Stimulated activated CD4-positive, alpha-beta T cell treated with anti-CD3 and anti-CD28 coated beads, TNF-alpha, amount 100 ng/mL, for 4 hours (primary cell): Measurements from ENCODE around the gene SMIM15.
"Not testable (repeated sequence)": the region's sequence is repeated elsewhere in the genome, so short reads cannot be mapped to it uniquely, and the experiment has no call there.

Source experiments
- DNase-seq, 3 experiments: peaks; one replicate each; pipeline ENCODE4 v3.0.0-alpha.2; 2020; ENCODE audit warnings: low read depth in 3 of 3

SMIM15 gene, protein sequence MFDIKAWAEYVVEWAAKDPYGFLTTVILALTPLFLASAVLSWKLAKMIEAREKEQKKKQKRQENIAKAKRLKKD

DNA sequence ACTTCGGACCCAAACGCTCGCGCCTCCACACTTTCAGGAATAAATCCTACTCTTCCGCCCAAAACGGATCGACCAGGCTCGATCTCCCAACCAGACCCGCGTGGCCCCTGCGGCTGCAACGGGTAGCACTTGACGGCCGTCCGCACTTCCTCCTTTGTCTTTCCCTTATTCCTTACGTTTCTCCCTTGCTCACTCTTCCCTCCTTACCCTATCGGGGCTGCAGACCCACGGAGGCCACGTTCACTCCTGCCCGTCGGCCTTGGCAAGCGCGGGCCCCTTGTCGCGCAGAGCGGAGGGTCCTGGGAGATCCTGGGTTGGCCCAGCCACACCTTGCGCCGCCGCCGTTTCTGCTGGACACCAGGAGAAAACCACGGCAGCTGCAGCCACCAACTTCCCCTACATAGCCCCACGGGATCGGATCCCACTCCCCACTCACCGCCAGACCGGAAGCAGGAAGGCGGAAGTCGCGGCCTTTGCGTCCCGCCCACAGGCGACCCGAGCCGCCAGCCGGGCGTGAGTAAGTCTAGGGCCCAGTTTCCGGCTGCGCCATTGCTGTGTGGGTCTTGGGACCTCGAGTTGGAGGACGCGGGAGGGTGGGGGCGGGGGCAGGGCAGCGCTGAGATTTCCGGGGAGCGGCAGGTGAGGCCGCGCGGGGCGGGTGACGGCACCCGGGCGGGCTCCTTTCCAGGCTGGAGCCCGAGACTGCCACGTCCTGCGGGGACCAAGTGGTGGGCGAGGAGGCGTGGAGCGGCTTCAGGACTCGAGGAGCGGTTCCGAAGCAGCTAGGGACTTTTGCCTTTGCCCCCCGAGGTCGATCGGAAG, at the start of gene SMIM15:
TSS of gene SMIM15 (minus strand) at position 459 of the 822 bp plus-strand sequence. CDS start 2,297 bp downstream, outside the sequence.
- DNase-seq, result peak; percentile 64 to 67 (median 65)

DNA sequence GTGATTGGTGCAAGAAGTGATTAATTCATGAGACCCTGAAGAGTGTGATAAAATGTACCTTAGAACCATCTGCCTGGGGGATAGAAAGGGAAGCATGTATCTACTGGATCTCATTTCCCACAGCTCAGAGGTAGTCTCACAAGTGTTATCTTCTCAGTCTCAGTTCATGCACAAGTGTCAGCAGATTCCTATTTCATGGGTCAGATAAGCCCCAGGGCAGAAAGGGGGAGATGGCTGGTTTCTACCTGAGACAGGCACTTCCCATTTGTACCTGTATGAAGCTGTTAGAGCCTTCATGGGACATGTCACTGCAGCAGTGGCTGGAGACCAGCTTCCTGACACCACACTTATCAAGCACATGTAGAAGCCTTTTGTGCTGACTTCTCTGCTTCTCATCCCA, 45.6 kb upstream of the SMIM15 start:
- DNase-seq, result no peak

DNA sequence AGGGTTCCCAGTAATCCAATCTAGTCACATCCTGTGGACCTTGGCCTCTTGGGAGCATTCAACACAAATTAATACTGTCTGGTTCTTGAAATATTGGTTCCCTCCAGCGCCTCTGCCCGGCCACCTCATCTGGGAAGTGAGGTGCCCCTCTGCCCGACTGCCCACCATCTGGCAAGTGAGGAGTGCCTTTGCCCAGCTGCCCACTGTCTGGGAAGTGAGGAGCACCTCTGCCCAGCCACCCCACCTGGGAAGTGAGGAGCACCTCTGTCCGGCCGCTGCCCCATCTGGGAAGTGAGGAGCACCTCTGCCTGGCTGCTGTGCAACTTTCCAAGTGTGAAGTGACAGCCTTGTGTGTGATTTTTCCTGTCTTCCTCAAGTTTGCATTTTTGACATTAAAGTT, 42.7 kb upstream of the SMIM15 start:
- DNase-seq, result no peak

DNA sequence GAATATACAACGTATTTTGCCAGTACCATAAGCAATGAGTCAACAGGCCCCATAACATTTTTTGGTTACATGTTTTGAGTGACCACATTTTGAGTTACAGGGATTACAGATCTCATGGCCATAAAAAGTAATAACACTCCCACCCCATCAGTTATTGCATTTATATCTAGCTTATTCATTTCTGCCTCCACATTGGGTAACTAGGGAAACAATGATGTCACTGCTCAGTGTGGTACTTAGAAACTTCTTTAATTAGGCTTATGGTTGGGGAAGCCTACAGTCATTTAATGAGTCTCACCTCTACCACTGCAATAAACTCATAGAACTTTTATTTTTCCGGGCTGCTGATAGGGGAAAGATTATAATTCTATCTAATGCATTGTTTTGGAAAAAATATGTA, 39.9 kb upstream of the SMIM15 start:
- DNase-seq, result no peak

DNA sequence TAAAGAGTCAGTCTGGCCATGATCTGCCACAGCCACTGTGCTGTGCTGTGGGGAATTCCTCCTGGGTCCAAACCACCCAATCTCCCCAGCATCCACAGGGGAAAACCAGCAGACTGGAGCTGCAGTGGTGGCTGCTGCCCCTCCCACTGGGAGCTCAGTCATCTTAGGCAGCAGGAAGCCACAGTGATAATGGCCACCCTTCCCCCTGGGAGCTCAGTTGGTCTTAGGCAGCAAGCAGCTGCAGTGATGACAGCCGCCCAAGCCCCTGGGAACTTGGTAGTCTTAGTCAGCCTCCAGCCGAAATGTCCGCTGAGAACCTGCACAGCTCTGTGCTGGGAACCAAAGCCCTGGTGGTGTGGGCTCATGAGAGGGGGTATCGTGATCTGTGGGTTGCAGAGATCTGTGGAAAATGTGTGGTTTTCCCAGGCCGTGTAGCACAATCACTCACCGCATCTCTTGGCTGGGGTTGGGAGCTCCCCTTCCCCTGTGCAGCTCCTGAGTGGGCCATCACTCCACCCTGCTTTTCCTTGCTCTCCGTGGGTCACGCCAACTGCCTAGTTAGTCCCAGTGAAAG, 38.4 kb upstream of the SMIM15 start:
- no peak for DNase-seq

DNA sequence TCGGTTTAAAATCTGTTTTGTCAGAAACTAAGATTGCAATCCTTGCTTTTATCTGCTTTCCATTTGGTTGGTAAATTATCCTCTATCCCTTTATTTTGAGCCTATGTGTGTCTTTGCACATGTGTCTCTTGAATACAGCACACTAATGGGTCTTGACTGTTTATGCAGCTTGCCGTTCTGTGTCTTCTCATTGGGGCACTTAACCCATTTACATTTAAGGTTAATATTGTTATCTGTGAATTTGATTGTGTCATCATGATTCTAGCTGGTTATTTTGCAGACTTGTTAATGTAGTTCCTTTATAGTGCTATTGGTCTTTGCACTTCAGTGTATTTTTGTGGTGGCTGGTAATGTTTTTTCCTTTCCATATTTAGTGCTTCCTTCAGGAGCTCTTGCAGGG, 36.3 kb upstream of the SMIM15 start:
- DNase-seq, result no peak

DNA sequence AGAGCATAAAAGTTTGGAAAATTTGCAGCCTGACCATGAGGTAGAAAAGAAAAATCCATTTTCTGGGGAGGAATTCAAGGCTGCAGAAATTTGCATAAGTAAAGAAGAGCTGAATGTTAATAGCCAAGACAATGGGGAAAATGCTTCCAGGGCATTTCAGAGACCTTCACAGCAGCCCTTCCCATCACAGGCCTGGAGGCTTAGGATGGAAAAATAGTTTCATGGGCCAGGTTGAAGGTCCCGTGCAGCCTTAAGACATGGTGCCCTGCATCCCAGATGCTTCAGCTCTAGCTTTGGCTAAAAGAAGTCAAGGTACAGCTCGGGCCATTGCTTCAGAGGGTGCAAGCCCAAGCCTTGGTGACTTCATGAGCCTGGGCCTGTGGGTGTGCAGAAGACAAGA, 25.6 kb upstream of the SMIM15 start:
- DNase-seq, result not testable (repeated sequence)

DNA sequence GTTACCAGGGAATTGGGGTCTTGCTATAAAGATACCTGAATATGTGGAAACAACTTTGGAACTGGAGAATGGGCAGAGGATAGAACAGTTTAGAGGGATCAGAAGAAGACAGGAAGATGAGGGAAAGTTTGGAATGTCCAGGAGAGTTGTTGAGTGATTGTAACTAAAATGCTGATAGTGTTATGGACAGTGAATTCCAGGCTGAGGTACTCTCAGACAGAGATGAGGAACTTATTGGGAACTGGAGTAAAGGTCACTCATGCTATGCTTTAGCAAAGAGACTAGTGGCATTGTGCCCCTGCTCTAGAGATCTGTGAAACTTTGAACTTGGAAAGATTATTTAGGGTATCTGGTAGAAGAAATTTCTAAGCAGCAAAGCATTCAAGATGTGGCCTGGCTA, 25.1 kb upstream of the SMIM15 start:
- DNase-seq, result not testable (repeated sequence)

DNA sequence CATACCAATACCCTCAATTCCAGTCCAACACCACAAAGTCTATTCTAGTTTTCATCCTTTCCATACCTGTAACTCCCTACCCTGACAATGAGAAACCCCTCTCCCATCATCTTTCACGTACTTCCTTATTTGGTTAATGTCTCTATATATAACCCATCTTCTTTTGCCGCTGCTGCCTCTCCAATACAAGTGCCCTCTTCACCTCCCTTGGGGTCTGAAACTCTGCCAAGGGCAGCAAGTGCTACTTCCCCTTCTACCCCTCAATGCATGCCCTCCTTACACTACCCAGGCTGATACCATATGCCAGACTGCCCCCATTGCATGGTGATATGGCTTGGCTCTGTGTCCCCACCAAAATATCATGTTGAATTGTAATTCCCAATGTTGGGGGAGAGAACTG, 24.4 kb upstream of the SMIM15 start:
- no peak for DNase-seq

DNA sequence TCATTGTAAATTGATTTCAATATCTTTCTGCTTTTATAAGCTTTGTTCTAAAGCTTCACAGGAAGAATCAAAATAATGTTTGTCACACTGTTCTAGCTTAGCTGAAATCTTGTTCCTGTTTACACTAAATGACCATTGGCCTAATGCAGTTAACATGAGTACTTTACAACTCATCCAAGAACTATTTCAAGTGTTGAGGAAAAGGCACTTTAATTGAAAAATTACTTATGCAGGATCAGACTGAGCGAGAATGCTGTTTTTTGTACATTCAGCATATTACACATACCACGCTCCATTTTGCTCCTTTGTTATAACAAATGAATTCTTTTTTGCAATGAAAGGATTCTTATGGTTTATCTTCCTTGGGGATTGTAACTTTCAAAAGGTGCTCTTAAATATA, 22.4 kb upstream of the SMIM15 start:
- no peak for DNase-seq

DNA sequence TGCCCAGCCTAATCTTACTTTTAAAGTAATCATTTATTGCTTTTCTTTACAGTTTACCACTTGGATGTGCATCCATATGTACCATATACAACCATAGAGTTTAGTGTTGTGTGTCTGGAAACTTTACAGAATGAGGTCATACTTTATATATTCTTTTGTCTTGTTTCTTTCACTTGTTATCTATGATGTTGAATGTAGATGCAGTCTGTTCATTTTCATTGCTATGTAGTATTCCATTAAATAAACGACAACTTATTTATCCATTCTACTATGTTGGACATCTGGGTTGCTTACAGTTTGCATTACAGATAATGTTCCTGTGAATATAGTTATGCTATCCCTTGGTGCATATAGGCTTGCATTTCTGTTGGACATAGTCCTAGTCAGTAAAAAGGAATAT, 21.3 kb upstream of the SMIM15 start:
- DNase-seq, result no peak

DNA sequence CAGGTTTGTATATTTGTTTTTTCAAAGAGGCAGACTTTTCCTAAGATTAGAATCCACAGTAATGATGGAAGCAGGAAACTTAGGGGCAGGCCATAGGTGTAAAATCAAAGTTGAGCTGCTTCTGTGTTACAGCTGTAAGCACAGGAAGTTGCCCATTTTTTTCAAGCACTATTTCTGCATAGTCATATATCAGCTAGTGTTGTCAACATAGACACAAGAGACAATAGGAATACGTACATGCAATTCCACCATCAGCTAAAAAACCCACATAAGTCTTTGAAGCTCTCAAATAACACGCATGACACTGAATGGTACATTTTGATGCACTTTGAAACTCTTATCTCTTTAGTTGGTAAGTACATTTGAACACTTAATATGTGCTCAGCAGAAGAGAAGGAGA, 20.2 kb upstream of the SMIM15 start:
- no peak for DNase-seq

DNA sequence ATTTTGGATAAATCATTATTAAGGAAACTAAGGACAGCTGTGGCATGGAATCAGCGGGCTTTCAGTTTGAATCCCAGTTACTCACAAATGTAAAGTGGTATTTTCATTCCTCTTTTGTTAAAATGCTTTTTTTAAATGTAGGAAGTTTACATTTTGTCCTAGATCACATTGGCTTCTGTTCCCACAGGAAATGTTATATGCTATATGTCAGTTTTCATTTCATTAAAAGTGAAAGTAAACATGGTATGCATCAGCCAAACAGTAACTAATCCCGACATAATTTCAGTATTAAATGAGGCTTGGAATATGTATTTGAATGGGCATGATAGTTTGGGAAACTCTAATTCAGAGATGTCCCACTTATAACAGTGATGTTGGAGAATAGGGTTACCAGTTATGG, 18.6 kb upstream of the SMIM15 start:
- no peak for DNase-seq

DNA sequence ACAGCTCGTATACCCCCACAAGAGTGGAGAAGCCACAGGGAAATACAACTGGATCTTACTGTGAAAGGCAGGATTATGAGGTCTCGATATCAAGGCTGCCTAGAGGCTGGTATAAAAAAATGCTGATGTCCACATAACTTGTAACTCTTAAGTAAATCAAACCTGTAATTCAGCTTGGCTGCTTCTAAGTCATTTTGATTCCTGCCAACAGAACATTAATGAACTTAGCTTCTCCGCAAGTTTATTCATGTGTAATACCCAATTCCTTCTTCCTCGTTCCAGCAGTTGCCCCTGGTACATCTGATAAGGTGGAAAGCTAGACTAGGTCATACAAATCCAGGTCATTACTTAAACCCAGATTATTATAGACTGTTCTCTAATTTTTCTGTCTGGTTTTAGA, 16.4 kb upstream of the SMIM15 start:
- DNase-seq, result no peak

DNA sequence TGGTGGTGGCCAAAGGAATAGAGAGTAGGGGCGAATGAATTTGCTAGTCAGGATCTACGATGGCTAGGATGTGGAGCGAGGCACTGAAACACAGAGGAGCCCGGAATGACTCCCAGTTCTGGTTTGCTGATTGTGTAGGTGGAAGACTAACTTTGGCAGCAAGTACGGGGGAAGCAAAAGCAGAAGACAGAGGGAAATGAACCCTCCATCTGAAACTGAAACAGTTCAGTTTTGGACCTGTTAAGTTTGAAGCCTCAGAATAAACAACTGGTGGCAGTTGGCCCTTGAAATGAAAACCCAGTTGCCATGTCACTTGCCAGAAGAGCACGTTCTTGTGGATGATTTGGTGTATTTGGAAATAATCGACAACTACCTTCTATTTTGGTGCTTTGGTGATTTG, 15.4 kb upstream of the SMIM15 start:
- DNase-seq, result no peak

DNA sequence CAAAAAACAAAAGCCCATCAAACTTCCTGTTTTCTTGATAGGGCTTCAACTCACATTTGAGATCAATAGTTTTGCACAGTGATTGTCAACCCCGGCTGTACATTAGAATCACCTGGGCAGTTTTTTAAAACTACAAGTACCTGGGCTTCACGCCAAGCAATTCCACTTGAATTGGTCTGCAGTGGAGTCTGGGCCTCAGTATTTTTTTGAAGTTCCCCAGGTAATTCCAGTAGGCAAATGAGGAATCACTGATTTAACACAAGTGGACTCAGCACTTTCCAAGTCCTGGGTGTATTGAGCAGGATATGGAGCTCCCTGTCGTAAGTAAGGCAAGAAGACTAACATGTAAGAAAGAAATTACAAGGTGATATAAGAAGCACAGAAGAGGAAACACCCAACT, 14.8 kb upstream of the SMIM15 start:
- DNase-seq, result no peak

DNA sequence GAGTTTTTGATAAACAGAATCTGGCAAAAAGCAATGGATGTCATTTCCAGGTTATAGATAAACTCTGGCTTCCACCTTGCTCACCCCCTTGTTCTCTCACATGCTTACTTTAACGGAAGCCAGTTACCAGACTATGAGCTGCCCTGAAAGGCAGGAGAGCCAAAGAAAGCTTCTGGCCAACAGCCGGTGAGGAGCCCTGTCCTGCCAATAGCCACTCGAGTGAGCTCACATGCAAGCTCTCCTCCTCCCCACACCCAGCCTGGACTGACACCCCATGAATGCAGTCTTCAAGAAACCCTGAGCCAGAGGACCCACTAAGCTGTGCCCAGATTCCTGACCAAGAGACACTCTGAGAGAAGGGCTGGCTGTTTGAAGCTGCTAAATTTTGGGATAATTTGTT, 14.4 kb upstream of the SMIM15 start:
- DNase-seq, result no peak

DNA sequence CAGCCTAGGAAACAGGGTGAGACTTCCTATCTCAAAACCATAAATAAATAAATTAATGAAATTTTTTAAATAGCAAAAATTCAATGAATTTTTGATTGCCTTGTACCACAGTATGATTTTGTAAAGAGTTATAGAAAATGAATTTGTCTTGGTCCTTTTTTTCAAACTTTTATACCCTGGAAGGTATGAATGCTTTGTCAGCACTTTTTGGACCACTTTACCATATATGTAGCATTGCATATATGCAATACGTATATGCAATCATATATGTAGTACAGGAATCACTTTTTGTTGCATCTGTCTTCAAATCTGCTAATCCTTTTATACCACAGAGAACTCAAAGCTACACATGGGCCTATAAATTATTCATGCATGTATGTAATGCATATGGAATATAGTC, 9.2 kb upstream of the SMIM15 start:
- no peak for DNase-seq

DNA sequence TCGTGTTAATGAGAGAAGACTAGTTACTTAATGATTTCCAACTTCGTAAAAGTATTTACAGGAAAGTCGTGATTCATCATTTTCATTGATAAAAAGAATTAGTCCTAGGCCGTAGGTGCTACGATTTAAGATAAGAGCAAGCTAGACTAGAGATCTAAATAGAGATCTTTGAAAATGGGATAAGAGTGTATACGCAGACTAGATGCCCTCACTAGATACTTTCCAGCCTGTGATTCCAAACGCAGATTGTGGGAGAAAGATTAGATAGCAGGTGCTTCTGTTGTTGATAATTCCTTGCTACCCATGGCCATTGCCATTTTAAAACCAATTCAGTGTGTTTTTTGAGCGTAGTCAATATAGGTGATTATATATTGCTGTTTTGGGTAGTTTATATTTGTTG, 6.7 kb upstream of the SMIM15 start:
- DNase-seq, result no peak

DNA sequence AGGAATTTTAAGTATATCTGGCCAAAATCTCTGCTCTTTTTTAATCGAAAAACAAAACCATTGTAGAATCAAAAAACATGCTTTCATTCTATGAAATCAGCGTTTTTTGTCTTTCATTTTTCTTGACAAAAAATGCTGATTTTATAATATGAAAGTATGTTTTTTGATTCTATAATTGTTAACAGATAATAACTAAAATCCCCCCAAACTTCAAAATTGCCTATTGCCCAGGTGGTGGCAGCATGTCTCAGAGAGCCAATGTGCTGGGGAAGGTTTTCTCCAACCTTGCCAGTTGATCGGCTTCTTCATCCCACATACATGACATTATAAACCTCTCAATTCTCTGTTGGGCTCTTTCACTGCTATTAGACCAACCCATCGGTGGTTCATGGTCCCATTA, 5.1 kb upstream of the SMIM15 start:
- DNase-seq, result no peak

DNA sequence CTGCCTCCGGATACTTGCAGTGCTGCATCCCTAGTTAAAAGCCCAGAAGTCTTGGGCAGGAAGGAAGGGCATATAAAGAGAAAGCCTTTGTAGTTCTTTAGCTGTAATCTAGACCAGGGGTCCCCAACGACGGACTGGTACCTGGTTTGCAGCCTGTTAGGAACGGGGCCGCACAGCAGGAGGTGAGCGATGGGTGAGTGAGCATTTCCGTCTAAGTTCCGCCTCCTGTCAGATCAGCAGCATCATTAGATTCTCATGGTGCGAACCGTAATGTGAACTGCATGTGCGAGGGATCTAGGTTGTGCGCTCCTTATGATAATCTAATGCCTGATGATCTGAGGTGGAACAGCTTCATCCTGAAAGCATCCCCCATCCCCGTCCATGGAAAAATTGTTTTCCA, 1.6 kb upstream of the SMIM15 start:
- DNase-seq, result no peak

DNA sequence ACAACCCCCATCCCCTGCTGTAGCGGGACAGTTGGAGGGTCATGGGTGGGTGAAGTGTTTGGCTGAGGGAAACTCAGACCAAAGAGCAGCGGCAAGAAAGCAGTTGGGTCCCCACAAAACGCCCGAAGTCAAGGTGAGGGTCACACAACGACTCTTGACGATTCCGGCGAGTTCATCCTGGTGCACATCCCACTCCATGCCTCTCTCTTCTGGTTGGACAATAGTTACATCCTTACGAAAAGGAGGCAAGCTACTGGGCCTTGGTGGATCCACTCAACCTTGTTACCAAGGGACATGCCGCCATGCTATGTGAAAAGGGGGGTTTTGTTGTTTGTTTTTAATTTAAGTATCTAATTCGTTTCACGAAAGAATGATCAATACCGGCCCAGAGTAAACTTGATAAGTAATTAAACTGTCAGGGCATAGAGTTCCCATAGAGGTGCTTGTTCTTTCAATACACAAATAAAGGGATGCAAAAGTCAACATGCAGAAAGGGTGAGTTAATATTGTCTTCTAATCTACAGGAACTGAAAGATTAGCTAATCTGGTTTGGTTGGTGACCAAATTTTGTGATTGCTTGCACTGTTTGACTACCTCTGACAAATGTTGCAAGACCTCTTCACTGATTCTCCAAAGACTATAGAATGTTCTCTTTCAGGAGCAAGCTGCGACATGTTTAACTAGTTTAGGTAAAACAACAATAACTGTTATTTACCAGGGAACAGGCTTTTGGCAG, 732 bp upstream of the SMIM15 start:
- no peak for DNase-seq

DNA sequence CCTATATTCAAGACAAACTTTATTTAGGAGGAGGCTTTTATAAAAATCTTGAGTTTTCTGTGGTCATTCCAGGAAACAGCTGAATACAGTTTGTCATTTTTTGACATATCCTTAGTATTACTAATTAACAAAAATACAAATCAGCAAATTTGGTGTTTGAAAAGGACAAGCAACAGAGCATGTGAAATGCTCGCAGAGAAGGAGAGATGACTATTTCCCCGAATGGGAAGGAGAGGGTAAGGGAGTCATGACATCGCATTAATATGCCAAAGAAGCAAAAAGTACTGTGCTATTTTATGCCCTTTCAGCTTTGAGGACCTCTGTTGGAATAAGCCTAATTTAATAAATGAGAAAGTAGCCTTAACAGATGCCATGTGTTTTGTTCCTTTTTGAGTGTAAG, 1.8 kb downstream of the SMIM15 start:
- DNase-seq, result no peak
